H9 (cell line): ENCODE results near the gene RSPH3. TPM values are rescaled to one million over a fixed set of nuclear protein-coding genes. Genes with fewer than 3 reads are reported as not detected.

Experiments
- DNase-seq: peaks from one replicate; pipeline ENCODE4 v3.0.0-alpha.2; 2017
- H2AFZ ChIP-seq: one replicate; pipeline ENCODE4 v1.6.1; 2013; ENCODE audit warnings: mild to moderate bottlenecking, low read length, control low read depth, moderate library complexity
- H2AK5ac ChIP-seq: 2 replicates; pipeline ENCODE4 v1.6.1; 2013; ENCODE audit warnings: low read length, control low read depth, mixed read lengths; ENCODE audit not compliant: insufficient read length
- H2BK120ac ChIP-seq: one replicate; pipeline ENCODE4 v1.6.1; 2013; ENCODE audit warnings: low read depth, mild to moderate bottlenecking, low read length, control low read depth, inconsistent platforms; ENCODE audit not compliant: poor library complexity, severe bottlenecking
- H2BK12ac ChIP-seq: 2 replicates; pipeline ENCODE4 v1.6.1; 2013; ENCODE audit warnings: low read length, control low read depth, mixed read lengths, low read depth; ENCODE audit not compliant: insufficient read length
- H2BK15ac ChIP-seq: 2 replicates; pipeline ENCODE4 v1.6.1; 2013; ENCODE audit warnings: low read depth, low read length, control low read depth
- H2BK20ac ChIP-seq: one replicate; pipeline ENCODE4 v1.6.1; 2013; ENCODE audit warnings: low read depth, mild to moderate bottlenecking, low read length, control low read depth, inconsistent platforms; ENCODE audit not compliant: poor library complexity, severe bottlenecking
- H2BK5ac ChIP-seq: 2 replicates; pipeline ENCODE4 v1.6.1; 2013; ENCODE audit warnings: low read length, control low read depth, mixed read lengths; ENCODE audit not compliant: insufficient read length
- H3K14ac ChIP-seq: 2 replicates; pipeline ENCODE4 v1.6.1; 2013; ENCODE audit warnings: low read length, control low read depth; ENCODE audit not compliant: insufficient read depth
- H3K18ac ChIP-seq: 2 replicates; pipeline ENCODE4 v1.6.1; 2013; ENCODE audit warnings: low read depth, mild to moderate bottlenecking, mixed read lengths, low read length, control low read depth; ENCODE audit not compliant: insufficient read length
- H3K23ac ChIP-seq: 2 replicates; pipeline ENCODE4 v1.6.1; 2013; ENCODE audit warnings: low read length, control low read depth, mixed read lengths, low read depth; ENCODE audit not compliant: insufficient read length
- H3K23me2 ChIP-seq: 2 replicates; pipeline ENCODE4 v1.6.1; 2013; ENCODE audit warnings: low read depth, mild to moderate bottlenecking, mixed read lengths, low read length, control low read depth; ENCODE audit not compliant: insufficient read length, poor library complexity, severe bottlenecking
- H3K27ac ChIP-seq: 2 replicates; pipeline ENCODE4 v1.5.1; 2013; ENCODE audit warnings: low read length, control low read depth, mixed read lengths, low read depth; ENCODE audit not compliant: insufficient read length
- H3K27me3 ChIP-seq: 2 replicates; pipeline ENCODE4 v1.6.1; 2013; ENCODE audit warnings: low read length, control low read depth, inconsistent platforms; ENCODE audit not compliant: insufficient read depth
- H3K4ac ChIP-seq: 2 replicates; pipeline ENCODE4 v1.6.1; 2013; ENCODE audit warnings: low read depth, mild to moderate bottlenecking, control low read depth, inconsistent platforms, low read length, moderate library complexity
- H3K4me1 ChIP-seq: 2 replicates; pipeline ENCODE4 v1.6.1; 2013; ENCODE audit warnings: low read length, control low read depth, inconsistent platforms; ENCODE audit not compliant: insufficient read depth
- H3K4me2 ChIP-seq: 2 replicates; pipeline ENCODE4 v1.6.1; 2013; ENCODE audit warnings: low read length, control low read depth, mixed read lengths; ENCODE audit not compliant: insufficient read length, insufficient read depth
- H3K56ac ChIP-seq: 2 replicates; pipeline ENCODE4 v1.6.1; 2013; ENCODE audit warnings: low read depth, mild to moderate bottlenecking, mixed read lengths, low read length, control low read depth; ENCODE audit not compliant: insufficient read length
- H3K79me1 ChIP-seq: 2 replicates; pipeline ENCODE4 v1.6.1; 2013; ENCODE audit warnings: low read depth, mild to moderate bottlenecking, moderate library complexity, low read length, control low read depth, inconsistent platforms; ENCODE audit not compliant: insufficient read depth, poor library complexity, severe bottlenecking
- H3K79me2 ChIP-seq: 2 replicates; pipeline ENCODE4 v1.6.1; 2013; ENCODE audit warnings: low read length, control low read depth, inconsistent platforms; ENCODE audit not compliant: insufficient read depth
- H3K9ac ChIP-seq: 2 replicates; pipeline ENCODE4 v1.6.1; 2013; ENCODE audit warnings: low read length, control low read depth, mixed read lengths; ENCODE audit not compliant: insufficient read length; ENCODE audit errors: extremely low read depth
- H3K9me3 ChIP-seq: one replicate; pipeline ENCODE4 v1.6.1; 2013; ENCODE audit warnings: low read depth, low read length, inconsistent platforms; ENCODE audit not compliant: control insufficient read depth
- H3T11ph ChIP-seq: one replicate; pipeline ENCODE4 v1.6.1; 2013; ENCODE audit warnings: mild to moderate bottlenecking, low read length, control low read depth, inconsistent platforms
- H4K20me1 ChIP-seq: one replicate; pipeline ENCODE4 v1.6.1; 2013; ENCODE audit not compliant: control insufficient read depth, insufficient read length, insufficient read depth
- H4K5ac ChIP-seq: 2 replicates; pipeline ENCODE4 v1.6.1; 2013; ENCODE audit warnings: low read depth, mild to moderate bottlenecking, mixed read lengths, low read length, control low read depth; ENCODE audit not compliant: insufficient read length
- H4K8ac ChIP-seq: replicated peaks from 2 replicates; pipeline ENCODE4 v1.6.1; 2013; ENCODE audit warnings: low read length, control low read depth, mixed read lengths, low read depth; ENCODE audit not compliant: insufficient read length
- H4K91ac ChIP-seq: 2 replicates; pipeline ENCODE4 v1.6.1; 2013; ENCODE audit warnings: low read depth, mild to moderate bottlenecking, moderate library complexity, mixed read lengths, low read length, control low read depth; ENCODE audit not compliant: insufficient read length
- H3K27ac Mint-ChIP-seq, 3 experiments: 2 replicates in 2 of 3; 3 replicates in 1 of 3; pipeline ENCODE4 v1.8.0; 2020 to 2021; ENCODE audit warnings: mixed read lengths in 3 of 3, mild to moderate bottlenecking in 1 of 3, moderate library complexity in 1 of 3
- H3K27me3 Mint-ChIP-seq: 2 replicates; pipeline ENCODE4 v1.8.0; 2021; ENCODE audit warnings: low read depth, mild to moderate bottlenecking, moderate library complexity, mixed read lengths
- H3K36me3 Mint-ChIP-seq, 3 experiments: 2 replicates in 2 of 3; 3 replicates in 1 of 3; pipeline ENCODE4 v1.8.0; 2020 to 2021; ENCODE audit warnings: low read depth in 3 of 3, mixed read lengths in 3 of 3; ENCODE audit not compliant: insufficient read depth in 1 of 3
- H3K4me1 Mint-ChIP-seq, 2 experiments: 2 replicates each; pipeline ENCODE4 v1.8.0; 2020; ENCODE audit warnings: mixed read lengths in 2 of 2
- H3K4me3 Mint-ChIP-seq, 2 experiments: 2 replicates in 1 of 2; 3 replicates in 1 of 2; pipeline ENCODE4 v1.8.0; 2020 to 2021; ENCODE audit warnings: mild to moderate bottlenecking in 2 of 2, mixed read lengths in 2 of 2, moderate library complexity in 1 of 2
- H3K9me3 Mint-ChIP-seq, 2 experiments: 2 replicates in 1 of 2; 3 replicates in 1 of 2; pipeline ENCODE4 v1.8.0; 2020; ENCODE audit warnings: mild to moderate bottlenecking in 2 of 2, mixed read lengths in 2 of 2, moderate library complexity in 1 of 2
- CTCF ChIP-seq: fragments of 200-600 bp; sonication (generic); conservative IDR thresholded peaks from 3 replicates; pipeline ENCODE4 v1.8.0; 2021; ENCODE audit warnings: antibody characterized with exemption, mild to moderate bottlenecking
- total RNA-seq: library from RNA; stranded (reverse); gene quantifications from 2 replicates; pipeline ENCODE4 v1.2.1, GENCODE V29; 2021

The RSPH3 gene
- total RNA-seq, 1 experiment from 2014 or later, result 2.2 TPM

GRCh38 chr6:158963020-158963808, 36.8 kb downstream of the RSPH3 start:
- H4K91ac ChIP-seq, result no peak overlapping the region
- TF ChIP-seq CTCF, result no peak
- H2BK20ac ChIP-seq, result no peak overlapping the region
- H4K20me1 ChIP-seq, result no peaks in the 10 kb centered on the region
- no peak overlapping the region for H3K9ac ChIP-seq
- H3K18ac ChIP-seq, result no peak overlapping the region
- no peak overlapping the region for H2BK15ac ChIP-seq
- H3K9me3 Mint-ChIP-seq, result peaks cover 10 to 17% of the 10 kb centered on the region in 2 experiments
- no peaks in the 10 kb centered on the region for H3K9me3 ChIP-seq
- no peak overlapping the region for H2BK12ac ChIP-seq
- no peak overlapping the region for H3K56ac ChIP-seq
- peaks cover 2 to 5% of the 10 kb centered on the region in 2 experiments; a peak in 2 of 4 replicates for H3K4me1 Mint-ChIP-seq
- H3K23me2 ChIP-seq, result no peaks in the 10 kb centered on the region
- no peak overlapping the region for H4K8ac ChIP-seq
- no peak overlapping the region for H2AK5ac ChIP-seq
- H3K4me1 ChIP-seq, result no peaks in the 10 kb centered on the region
- no peak overlapping the region for H2BK120ac ChIP-seq
- H3K27me3 Mint-ChIP-seq, result no peaks in the 10 kb centered on the region
- H3K23ac ChIP-seq, result no peak overlapping the region
- H3T11ph ChIP-seq, result no peak overlapping the region
- no peaks in the 10 kb centered on the region for H3K79me1 ChIP-seq
- H2AFZ ChIP-seq, result no peak overlapping the region
- no peak overlapping the region for H3K27ac ChIP-seq
- no peak overlapping the region for H4K5ac ChIP-seq
- H3K4me3 Mint-ChIP-seq, result no peak overlapping the region
- H3K27me3 ChIP-seq, result no peaks in the 10 kb centered on the region
- no peaks in the 10 kb centered on the region for H3K79me2 ChIP-seq
- H3K4ac ChIP-seq, result no peak overlapping the region
- peaks cover 4 to 15% (median 4%) of the 10 kb centered on the region in 3 experiments; a peak in 5 of 7 replicates for H3K36me3 Mint-ChIP-seq
- H3K4me2 ChIP-seq, result no peak overlapping the region
- DNase-seq, result no peak
- no peak overlapping the region for H3K14ac ChIP-seq
- H2BK5ac ChIP-seq, result no peak overlapping the region
- H3K27ac Mint-ChIP-seq, result peak overlapping the region in 1 of 3 experiments; percentile 95; a peak in 2 of 7 replicates
